GM21360 (cell line): ENCODE measurements around the gene DENND1A.
"Not testable (repeated sequence)": the region's sequence is repeated elsewhere in the genome, so short reads cannot be mapped to it uniquely, and the experiment has no call there.

Source experiments
- ATAC-seq: cut with Tn5 transposase; IDR thresholded peaks from one replicate; pipeline ENCODE4 v1.9.1; 2021; ENCODE audit warnings: mild to moderate bottlenecking, moderate library complexity; ENCODE audit not compliant: unreplicated experiment

DENND1A gene

DNA sequence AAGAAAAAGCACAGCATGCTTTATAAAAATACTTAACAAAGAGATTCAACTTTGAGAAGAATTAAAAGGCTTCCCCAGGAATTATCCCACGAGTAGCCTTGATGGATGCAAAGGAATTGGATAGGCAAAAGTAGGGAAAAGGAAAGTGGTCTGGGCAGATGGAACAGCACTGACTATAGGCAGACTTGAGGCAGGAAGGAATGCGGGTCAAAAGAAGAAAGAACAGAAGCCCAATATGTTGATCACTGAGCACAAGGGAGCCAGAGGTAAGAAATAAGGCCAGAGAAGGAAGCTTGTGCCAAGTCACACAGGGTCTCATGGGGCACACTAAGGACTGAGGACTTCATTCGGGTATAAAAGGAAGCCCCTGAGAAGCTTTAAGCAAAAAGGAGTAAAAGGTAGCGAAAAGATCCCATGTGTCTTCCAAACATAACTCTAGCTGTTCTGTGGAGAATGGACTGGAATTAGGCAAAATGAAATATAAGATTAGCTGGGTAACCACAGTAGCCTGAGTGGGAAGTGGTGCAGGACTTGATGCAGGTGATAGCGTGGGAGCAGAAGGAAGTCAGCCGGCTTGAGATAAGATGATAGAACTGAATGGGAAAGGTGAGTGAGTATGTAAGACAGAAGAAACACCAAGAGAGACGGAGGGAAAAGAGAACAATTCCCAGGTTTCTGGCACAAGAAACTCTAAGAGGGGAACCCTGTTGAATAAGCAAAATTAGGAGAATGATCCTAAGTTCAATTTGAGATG is 106.6 kb downstream of the DENND1A start:
- ATAC-seq: no peak

DNA sequence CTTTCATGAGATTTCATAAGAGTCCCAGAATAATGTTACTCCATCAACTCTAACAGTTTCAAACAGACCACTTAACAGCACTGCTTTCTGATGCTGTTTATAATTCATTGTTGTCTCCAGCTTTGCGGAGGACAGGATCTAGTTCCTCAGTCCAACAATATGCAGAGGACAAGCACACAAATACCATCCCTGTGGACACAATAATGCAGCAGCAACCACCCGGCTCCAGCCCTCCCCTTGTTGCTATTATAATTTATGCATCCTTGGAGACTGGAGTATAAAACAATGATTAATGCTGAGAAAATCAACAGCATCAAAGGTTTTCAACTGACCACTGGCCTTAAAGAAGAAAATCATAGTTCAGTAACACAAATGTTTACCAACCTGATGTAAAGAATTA is 108.3 kb downstream of the DENND1A start:
- ATAC-seq: no peak

DNA sequence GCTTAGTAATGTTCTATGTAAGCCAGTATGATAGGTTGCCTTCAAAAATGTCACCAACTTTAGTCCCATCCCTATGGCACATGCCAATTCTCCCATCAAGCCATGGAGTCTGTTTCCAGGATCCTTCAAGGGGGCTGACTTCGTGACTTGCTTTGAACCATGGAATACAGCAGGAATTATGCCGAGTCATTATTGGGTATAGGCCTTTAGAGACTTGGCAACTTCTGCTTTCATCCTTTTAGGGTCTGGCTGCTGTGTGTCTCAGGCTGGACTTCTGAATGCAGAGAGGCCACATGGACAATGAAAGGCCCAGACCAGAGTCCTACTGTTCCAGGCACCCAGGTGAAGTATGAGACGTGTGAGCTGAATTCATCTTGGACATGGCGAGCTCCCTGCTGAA is 109.8 kb downstream of the DENND1A start:
- ATAC-seq: no peak

DNA sequence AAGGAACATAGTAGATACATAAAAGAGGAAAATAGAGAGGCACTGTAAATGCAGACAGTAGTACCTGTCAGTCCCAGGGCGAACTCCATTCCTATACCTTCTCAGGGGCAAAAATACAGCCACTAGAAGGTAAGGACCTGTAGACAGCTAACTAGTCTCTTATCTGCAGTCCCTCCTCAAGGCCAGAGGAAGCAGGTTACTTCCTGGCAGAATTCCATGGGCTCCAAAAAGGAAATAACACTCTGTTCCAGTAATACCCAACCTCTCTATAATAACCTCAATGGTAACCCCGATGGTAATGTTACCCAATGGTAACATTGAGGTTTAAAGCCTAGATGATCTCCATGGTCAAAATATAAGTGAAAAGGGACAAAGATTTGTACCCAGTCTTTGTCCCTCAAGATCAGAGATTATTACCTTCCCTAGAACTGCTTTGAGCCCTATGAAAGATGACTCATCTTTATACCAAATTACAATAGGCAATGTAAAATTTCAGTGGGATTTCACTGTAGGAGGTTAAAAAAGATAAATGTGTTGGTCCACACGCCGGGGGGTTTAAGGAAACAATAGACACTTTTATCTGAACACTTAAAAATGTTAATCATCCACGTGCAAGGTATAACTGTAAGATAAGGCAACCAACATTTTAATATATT is 113.0 kb downstream of the DENND1A start:
- ATAC-seq: no peak

DNA sequence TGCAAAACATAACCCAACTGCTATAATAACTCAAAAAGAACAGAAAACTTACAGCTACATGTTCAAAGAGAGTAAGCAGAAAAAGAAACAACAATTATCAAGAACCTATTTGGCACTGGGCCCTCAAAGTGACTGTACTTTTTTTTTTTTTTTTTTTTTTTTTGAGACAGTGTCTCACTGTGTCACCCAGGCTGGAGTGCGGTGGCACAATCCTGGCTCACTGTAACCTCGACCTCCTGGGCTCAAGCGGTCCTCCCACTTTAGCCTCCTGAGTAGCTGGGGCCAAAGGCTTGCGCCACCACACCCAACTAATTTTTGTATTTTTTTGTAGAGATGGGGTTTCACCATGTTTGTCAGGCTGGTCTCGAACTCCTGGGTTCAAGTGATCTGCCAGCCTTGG is 114.1 kb downstream of the DENND1A start:
- ATAC-seq: not testable (repeated sequence)

DNA sequence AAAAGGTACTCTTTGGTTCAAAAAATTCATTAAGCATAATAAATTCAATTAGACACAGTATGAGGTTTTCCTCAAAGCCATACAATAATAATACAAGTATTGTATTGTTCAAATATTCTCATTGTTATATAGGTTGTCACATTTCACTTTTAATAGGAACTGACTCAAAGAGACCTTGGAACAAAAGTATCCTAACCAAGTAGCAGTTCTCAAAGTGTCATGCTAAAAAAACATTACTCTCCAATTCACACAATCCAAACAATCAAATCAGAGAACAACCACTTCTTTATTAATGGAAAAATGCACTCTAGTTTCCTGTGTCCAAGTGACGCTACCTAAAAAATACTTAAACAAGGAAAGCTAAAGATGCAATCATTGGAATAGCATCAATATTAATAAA is 115.4 kb downstream of the DENND1A start:
- ATAC-seq: no peak

DNA sequence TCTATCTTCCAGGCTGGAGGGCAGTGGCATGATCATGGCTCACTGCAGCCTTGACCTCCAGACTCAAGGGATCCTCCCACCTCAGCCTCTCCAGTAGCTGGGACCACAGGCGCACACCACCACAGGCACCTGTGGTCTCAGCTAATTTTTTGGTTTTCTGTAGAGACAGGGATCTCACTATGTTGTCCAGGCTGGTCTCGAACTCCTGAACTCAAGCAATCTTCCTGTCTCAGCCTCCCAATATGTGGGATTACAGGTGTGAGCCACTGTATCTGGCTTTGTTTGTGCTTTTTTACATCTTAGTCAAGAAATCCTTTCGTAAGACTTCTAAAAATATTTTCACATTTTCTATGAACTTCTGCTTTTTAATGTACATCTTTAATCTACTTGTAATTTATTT is 116.9 kb downstream of the DENND1A start:
- no peak for ATAC-seq

DNA sequence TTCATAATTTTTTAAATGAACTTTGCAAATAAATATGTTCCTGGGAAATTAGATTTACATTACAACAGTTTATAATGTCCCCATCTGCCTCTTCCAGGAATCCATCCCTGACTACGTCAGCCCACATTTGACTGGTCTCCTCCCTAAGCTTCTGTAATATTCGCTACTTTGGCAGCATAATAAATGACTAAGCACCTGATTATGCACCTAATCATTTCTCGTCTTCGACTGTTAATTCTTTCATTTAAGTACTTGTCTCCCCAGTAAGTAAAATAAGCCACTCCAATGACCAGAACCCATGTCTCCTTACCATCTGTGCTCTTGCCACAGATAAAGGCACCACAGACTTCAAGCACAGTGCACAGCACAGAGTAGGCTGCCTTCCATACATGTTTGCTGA is 122.7 kb downstream of the DENND1A start:
- no peak for ATAC-seq

DNA sequence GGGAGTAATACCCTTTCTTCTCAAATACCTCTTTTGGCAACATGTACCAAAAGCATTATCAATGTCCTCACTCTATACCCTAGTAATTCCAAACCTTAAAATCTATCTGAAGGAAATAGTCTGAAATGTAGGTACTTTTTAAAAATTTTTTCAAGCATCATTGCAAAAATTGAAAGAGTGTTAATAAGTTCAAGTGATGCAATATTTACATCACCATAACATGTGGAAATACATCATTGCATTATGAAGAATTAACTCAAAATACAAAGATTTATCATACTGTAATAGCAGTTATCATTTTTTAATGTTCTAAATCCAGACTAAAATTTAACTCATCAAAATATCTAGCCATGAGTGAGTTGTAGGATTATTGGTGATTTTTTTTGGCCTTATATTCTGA is 123.1 kb downstream of the DENND1A start:
- no peak for ATAC-seq

DNA sequence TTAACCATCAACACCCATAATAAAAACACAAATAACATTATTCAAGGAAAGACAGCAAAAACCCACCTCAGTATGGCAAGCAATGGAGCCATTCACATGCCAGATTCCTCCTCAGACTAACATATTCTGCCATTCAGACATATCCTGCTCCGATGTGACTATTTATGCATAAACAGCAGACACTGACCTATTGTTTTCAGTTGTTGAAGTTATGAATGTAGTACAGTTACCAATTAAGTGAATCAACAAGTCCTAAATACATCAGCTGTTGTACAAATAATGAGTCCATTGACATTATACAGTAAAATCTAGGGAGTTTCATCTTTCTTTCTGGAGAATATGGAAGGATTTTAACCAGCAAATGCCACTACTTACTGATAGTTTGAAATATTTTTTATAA is 131.7 kb downstream of the DENND1A start:
- ATAC-seq: no peak

DNA sequence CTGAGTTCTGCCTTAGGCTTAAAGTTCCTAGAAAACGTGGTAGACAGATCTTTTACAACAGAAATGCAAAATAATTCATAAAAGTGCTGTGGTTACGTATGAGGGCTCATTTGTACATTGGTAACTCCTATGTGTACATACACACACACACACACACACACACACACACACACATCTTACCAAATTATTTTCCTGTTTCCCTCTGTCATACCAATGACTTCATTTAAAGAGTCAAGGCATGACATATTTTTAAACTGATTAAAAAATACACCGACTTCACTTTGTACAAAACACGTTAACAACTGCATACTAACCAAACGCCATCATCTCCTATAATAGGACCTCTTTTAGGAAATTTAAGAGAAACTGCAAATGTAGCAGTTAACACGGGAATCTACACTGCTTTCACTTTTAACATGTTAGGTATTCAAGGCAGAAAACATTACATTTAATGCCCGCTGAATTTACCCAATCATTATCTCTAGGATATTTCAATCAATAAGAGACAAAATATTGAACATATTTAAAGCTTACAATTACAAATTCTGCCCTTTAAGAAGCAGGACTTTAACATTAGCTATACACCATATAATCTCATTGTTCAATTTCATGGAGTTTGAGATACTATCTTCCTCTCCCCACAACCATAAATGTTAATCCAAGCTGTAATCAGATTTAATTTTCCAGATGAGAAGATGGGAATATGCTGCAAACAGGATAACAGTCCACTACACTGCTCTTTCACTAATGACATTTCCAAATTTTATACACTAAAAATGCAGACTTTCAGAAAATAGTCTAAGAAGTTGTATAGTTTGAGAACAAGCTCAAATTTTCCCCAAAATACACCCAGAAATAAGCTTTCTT is 133.1 kb downstream of the DENND1A start:
- no peak for ATAC-seq

DNA sequence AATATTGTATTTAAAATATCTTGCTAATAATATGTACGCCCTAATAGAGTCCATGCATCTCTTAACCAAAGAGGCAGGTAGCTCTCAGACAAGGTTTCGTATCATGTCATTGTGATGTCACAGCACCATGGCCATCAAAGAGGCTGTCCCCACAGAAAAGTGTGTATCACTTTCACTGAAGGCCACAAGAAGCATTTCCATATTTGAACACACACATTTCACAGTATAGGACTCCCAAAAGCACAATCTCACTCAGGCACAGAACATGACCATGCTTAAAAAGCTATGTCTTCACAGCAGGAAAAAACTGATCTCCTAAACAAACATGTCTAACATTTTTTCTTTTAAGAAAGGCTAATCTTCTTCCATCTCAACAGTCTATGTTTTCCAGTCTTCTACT is 133.8 kb downstream of the DENND1A start:
- no peak for ATAC-seq

DNA sequence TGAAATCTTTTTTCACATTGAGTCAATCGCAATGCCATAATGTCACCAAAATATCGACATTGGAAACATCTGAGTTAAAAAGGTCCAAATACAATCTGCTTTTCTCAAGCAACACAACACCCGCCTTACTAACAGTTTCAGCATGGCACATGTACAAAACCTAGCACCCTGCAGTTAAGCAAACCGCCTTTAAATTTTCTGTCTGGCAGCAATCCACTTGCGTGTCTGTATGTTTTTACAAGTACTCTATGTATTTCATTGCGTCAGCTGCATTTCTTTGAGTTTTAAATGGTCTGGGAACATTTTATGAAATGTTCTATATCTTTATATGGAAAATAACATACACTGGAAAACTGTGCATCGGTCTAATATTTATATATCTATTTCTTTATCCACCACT is 134.6 kb downstream of the DENND1A start:
- no peak for ATAC-seq

DNA sequence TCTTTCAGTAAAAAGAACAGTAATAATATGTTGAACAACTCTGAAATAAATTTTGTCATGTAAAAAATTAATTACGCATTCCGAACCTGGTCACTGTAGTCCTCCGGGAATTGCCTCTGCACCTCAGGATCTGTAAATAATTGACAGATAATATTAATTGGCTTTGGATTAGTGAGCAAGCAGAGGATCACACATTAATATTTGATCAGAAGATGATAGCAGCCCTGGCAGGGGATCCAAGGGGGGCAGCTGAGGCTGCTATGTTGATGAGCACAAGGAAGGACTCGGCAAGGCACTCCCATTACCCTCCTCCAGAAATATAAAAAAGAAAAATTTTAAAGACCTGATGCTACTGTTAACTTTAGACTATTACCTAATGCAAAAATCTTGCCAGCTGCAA is 137.4 kb downstream of the DENND1A start:
- no peak for ATAC-seq

DNA sequence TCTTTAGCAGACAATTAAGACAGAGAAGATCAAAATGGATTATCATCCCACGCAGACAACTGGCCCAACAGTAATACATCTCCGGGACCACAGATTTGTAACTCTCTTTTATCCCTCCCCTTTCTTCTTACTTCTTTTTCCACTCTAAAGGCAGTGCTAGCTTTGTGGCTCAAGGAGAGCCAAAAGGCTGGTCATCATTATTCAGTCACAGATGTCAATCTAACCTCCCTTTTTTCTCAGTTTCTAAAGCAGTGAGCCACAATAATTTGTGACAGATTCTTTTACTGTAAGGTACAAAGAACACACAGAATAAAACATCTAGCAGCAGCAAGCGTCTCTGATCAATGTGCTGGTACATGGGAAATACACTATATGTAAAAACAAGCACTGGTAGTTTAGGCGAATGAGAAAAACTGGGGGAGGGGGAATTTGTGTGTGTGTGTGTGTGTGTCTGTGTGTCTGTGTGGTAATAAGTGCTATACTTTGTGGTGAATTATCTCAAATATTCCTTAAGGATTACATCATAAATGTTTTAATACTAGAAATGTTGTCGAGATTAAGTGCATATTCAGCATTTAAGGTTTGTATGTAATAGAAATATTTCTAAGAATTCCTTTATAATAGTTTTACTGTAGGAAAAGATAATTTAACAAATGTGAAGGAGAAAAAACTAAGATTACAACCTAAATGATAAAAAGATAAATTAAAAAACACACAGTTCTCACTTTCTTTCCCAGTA is 140.2 kb downstream of the DENND1A start:
- no peak for ATAC-seq

DNA sequence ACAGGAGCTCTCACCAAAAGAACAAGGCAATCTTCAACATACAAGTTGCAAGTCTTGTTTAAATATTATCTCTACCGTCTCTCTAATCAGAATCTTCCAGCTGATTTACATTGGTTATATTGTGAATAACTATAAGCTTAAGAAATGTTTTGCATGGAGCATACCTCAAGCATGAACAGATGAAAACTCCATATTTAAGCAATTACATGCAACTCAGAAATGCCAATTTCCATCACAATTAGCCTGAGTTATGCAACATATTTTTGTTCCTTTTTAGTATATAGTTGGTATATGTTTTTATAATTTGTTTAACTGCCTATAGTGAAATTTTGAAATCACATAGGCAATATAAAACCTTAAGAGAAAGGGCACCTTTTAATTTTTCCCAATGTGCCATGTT is 142.5 kb downstream of the DENND1A start:
- no peak for ATAC-seq

DNA sequence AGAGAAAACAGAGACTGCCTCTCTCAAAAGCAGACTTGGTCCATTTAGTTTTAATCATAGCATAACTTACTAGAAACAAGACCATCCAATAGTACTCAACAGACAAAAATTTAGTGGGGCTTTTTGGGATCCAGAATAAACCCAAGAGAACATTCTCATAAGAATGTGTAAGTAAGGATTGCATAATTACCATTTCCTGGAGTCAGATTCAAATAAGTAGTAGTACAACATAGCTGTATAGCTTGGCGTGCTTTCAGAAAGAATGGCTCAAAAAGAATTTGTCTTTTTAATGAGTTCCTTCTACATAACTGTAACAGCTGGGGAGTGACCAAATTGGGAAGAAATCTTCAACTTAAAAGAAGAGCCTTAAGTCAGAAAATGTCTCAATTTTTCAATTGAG is 145.4 kb downstream of the DENND1A start:
- ATAC-seq: no peak

DNA sequence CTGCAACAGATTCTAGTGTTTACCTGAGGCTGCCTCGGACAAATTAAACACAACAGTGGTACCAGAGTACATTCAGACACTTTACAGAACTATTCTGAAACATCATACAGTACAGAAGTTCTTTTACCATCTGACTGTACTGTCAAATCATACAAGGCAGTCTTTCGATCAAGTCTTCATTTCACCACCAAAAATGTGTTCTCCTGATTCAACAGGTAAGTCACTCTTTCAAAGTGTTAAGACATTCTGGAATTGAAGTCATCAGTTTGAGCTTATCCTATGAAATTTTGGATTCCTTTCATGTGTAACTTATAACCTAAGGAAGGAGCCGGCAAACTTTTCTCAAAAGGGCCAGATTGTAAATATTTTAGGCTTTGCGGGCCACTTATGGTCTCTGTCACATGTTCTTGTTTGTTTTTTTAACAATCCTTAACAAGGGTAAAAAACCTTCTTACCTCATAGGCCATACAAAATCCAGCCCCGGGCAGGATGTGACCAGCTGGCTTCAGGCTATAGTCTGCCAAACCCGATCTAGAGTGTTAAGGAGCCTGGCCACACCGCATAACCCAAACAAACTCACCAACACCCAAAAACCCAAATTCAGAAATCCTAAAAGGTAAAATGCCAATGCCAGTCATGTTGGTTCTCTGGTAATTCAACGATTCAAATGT is 151.6 kb downstream of the DENND1A start:
- ATAC-seq: no peak

DNA sequence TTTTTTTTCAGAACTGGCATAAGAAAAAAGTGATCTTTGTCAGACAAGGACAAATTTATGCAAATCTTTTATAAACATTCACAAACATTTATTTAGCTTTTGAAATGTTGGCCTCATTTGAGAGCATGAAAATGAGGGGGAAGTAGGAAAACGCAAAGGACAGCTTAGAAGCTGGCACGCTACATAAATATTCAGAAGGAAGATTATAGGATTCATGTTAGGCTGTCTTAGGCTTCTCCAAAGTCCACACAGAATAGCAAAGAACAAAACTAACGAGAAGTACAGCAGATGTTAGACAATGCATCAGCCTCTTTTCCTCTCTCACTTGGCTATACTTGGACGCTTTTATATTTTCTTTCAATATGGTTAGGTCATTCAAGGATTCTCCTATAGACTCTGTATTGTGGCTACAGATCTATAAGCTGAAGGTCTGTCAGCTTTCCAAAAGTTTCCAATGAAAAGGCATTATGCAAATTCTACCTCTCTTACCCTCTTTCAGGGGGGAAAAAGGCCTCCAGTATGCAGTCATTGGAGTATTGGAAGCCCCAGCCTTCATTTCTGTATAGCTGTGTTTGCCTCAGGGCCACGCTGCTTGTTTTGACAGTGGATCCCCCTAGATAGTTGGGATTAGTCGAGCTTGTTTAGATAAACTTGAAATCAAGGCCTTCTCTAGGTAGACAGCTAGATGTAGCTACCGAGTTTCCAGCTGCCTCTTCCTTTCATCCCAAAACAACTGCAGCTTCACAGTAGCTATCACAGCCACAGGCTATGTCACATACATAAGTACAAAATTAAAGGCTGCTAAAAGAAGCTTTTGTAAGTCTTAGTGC is 153.0 kb downstream of the DENND1A start:
- no peak for ATAC-seq
